Vagina (tissue), 2 donors: Measurements from ENCODE around the gene NETO1.

Experiments used
- POLR2A ChIP-seq, 2 donors: fragments of 450-650 bp; IDR thresholded peaks; one replicate each; pipeline ENCODE4 v1.6.1; 2017; ENCODE audit warnings: antibody characterized with exemption in 2 of 2, mild to moderate bottlenecking in 2 of 2, moderate library complexity in 2 of 2
- POLR2AphosphoS5 ChIP-seq, 2 donors: sonication (generic); formaldehyde crosslinking; IDR thresholded peaks; one replicate each; pipeline ENCODE4 v1.9.0; 2017; ENCODE audit warnings: antibody characterized with exemption in 2 of 2, mild to moderate bottlenecking in 2 of 2, low read depth in 1 of 2; ENCODE audit not compliant: insufficient read depth in 1 of 2

DNA sequence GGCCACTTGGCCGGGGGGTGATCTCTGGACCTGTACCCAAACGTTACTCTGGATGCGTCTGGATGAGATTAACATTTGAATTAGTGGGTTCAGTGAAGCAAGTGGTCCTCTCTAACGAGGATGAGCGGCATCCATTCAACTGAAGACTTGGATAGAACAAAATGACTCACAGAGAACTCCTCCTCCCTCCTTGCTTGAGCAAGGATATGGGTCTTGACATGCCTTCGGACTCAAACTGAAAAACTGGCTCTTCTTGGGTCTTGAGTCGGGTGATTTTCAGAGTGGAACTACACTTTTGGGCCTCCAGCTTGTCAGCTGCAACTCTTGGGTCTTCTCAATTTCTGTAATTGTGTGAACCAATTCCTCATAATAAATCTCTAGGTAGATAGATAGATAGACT is 47.2 kb downstream of the NETO1 start:
- TF ChIP-seq POLR2A (IDR thresholded peaks at IDR 0.05) (no peak), POLR2AphosphoS5 (IDR thresholded peaks at IDR 0.05; ENCODE audit: insufficient read depth in 1 of 2, low read depth in 1 of 2) (no peak)
